GM12801 (cell line): ENCODE measurements around the gene TMIGD1.

Experiments used
- TF ChIP-seq, protein P1 (sequence below): IDR thresholded peaks from one replicate; pipeline ENCODE4 v1.5.1; 2011; ENCODE audit warnings: control low read depth; ENCODE audit not compliant: insufficient read length; ENCODE audit errors: extremely low read depth

Gene TMIGD1, protein sequence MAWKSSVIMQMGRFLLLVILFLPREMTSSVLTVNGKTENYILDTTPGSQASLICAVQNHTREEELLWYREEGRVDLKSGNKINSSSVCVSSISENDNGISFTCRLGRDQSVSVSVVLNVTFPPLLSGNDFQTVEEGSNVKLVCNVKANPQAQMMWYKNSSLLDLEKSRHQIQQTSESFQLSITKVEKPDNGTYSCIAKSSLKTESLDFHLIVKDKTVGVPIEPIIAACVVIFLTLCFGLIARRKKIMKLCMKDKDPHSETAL

DNA sequence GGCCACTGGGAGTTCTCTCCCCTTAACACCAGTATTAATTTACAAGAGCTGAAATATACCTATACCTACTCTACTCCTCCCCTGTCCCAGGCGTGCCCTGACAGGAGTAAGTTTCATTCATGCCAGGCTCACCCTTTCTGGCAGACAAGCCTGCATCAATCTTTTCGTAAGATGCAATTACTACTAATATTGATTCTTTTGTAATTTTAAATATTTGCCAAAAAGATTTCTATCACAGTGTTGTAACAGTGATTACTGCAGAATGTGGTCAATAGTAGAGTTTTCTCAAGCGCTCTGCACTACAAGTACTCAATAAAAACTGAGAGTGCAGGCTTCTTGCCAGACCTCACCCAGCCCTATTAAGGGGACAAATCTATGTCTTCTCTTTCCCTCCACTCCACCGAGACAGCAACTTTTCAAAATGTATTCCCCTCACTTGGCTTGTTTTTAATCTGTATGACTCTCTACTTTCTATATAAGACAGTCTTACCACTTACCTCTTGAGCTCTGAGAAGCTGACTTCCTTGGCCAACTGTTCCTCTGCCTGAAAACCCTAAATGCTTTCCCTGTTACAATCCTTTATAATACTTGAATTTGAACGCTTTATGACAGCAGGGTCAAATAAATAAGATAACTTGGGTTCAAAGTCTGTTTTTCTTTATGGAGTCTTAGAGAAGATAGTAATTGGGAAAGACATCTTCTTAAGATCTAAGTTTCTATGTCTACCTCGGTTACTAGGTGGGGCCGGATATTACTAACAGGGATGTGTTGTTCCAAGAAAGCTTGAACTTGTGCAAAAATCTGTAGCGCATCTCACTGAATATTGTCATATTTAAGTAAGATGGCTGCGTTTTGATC, at the start of gene TMIGD1:
Gene TMIGD1 (minus strand): TSS at position 555 of the 858 bp plus-strand sequence. CDS start 1,924 bp downstream, outside the sequence.
- TF ChIP-seq, protein P1, sequence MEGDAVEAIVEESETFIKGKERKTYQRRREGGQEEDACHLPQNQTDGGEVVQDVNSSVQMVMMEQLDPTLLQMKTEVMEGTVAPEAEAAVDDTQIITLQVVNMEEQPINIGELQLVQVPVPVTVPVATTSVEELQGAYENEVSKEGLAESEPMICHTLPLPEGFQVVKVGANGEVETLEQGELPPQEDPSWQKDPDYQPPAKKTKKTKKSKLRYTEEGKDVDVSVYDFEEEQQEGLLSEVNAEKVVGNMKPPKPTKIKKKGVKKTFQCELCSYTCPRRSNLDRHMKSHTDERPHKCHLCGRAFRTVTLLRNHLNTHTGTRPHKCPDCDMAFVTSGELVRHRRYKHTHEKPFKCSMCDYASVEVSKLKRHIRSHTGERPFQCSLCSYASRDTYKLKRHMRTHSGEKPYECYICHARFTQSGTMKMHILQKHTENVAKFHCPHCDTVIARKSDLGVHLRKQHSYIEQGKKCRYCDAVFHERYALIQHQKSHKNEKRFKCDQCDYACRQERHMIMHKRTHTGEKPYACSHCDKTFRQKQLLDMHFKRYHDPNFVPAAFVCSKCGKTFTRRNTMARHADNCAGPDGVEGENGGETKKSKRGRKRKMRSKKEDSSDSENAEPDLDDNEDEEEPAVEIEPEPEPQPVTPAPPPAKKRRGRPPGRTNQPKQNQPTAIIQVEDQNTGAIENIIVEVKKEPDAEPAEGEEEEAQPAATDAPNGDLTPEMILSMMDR = no peak

DNA sequence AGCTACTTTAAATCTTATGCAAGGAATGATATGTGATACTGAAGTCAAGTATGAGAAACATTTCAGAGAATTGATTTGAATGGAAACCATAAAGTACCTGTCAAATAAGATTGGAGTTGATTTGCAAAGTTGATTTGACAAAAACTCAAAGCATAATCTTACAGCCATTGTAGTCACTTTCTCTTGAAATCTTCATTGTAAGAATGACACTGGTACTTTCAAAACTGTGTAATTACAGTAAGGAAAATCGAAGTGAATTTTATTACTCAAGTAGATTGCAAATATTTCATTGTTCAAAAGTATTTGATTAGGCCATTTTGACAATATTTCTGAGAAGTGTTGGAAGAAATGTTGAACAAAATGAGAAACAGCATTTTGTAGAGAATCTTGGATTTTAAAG, 48.5 kb upstream of the TMIGD1 start:
- TF ChIP-seq, protein P1 = no peak

DNA sequence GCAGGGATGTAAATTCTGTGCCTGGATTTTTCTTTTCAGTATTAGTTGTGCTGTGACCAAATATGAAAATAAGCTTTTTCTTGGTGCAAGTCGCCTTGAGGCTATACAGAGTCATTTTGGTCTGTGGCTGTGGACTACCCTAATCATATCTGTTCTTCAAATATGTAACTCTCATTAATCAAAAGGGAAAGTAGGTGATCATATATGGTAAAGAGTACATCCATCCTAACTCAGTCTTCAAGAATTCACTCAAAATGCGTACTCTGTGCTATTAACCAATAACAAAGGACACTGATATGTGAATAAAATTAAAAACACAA, 47.4 kb upstream of the TMIGD1 start:
- TF ChIP-seq, protein P1 = no peak

DNA sequence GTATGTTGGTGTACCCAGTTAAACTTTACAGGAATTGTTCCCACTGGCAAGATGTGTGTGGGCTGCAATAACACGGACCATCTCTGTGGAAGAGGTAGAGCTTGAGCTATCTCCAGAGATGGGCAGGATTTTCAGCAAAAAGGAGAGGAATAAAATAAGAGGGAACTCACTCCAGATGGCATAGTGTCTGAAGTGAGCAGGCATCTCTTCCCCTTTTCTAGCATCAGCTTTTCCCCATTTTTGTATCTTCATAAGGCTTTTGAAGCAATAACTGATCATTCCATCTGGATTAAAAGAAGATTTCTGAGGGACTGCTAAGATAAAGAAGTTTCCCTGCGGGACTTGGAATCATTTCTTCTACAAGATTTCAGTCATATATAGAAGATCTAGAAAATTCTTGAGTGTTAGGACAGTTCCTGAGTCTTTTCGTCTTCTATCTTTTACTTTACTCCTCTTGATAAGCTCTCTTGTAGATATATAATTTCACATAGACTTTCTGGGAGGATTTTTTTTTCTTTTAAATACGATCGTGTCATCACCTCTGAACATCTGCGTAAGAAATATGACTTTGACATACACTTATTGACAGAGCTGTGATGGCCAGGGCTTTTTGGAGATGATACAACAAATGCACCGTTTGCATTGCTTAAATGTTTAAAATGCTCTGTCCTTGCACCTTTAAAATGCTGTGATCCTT, 46.9 kb upstream of the TMIGD1 start:
- TF ChIP-seq, protein P1 = no peak

DNA sequence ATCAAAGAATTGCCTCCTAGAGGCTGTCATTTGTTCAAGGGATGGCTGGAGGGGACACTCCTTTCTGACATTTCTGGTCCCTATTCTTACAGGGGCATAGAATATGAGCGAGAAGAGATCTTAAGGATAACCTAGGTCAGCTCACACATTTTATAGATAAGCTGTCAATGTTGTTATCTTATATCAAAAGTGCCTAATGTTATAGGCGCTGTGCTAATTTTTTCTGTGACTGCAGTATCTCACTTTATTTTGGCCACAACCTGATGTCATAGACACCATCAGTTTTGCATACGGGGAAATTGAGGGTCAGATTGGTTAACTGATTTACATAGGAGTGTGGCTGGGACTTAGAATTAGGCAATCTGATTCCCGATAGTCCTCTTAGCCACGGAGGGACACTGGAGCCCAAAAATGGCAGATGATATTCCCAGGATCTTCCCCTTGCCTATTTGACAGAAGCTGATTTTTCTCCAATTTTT, 46.1 kb upstream of the TMIGD1 start:
- TF ChIP-seq, protein P1 = no peak

DNA sequence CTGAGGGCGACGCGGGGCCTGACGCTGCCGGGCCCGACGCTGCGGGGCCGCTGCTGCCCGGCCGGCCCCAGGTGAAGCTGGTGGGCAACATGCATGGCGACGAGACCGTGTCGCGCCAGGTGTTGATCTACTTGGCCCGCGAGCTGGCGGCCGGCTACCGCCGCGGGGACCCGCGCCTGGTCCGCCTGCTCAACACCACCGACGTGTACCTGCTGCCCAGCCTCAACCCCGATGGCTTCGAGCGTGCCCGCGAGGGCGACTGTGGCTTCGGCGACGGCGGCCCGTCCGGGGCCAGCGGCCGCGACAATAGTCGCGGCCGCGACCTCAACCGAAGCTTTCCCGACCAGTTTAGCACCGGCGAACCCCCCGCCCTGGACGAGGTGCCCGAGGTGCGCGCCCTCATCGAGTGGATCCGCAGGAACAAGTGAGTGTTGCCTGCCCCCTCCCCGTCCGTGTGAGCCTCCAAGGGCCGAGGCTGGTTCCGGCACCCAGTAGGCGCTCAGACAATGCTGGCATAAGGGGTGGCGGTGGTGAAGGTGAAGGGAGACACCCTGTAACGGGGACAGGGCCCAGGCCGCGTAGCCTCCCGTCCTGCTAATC, 45.5 kb upstream of the TMIGD1 start:
- TF ChIP-seq, protein P1 = no peak

DNA sequence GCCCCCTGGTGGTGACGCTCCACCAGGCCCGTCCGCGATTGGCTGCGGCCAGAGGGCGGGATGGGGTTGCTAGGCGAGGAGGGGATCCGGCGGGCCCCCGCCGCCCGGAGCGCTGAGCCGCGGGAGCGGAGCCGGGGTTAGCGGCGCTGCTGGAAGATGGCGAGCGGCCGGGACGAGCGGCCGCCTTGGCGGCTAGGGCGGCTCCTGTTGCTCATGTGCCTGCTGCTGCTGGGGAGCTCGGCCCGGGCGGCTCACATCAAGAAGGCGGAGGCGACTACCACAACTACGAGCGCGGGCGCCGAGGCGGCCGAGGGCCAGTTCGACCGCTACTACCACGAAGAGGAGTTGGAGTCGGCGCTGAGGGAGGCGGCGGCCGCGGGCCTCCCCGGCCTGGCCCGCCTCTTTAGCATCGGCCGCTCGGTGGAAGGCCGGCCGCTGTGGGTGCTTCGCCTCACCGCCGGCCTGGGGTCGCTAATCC, 45.0 kb upstream of the TMIGD1 start, which contains the start of gene CPD:
Gene CPD (plus strand): TSS at position 103 of the 478 bp plus-strand sequence. CDS start 54 bp downstream, at position 157.
- TF ChIP-seq, protein P1 = no peak
